ENCODE data around the gene GPATCH8.

DNA sequence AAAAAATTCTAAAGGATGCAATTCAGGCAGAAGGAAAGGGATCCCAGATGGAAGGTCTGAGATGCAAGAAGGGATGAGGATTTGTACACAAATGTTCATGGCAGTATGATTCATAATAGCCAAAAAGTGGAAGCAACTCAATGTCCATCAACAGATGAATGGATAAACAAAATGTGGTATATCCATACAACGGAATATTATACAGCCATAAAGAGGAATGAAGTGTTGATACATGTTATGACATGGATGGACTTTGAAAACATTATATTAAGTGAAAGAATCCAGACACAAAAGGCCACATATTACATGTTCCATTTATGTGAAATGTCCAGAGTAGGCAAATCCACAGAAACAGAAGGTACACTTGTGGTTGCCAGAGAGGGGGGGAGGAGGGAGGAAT lies 23.9 kb upstream of the GPATCH8 start:
- no peak for TF ChIP-seq CTCF (conservative IDR thresholded peaks at IDR 0.05 in 1 of 2, IDR thresholded peaks at IDR 0.05 in 1 of 2; ENCODE audit: extremely low read depth in 1 of 2, insufficient read depth in 1 of 2, low read depth in 1 of 2, low read length in 2 of 2)
- TF ChIP-seq EZH2 (IDR thresholded peaks at IDR 0.05; ENCODE audit: borderline replicate concordance, low read length), result no peak

All from mammary epithelial cell (primary cell).